Measurements from ENCODE around the gene WASHC4. TPM values are rescaled to one million over a fixed set of nuclear protein-coding genes. Genes with fewer than 3 reads are reported as not detected.

Gene WASHC4, protein sequence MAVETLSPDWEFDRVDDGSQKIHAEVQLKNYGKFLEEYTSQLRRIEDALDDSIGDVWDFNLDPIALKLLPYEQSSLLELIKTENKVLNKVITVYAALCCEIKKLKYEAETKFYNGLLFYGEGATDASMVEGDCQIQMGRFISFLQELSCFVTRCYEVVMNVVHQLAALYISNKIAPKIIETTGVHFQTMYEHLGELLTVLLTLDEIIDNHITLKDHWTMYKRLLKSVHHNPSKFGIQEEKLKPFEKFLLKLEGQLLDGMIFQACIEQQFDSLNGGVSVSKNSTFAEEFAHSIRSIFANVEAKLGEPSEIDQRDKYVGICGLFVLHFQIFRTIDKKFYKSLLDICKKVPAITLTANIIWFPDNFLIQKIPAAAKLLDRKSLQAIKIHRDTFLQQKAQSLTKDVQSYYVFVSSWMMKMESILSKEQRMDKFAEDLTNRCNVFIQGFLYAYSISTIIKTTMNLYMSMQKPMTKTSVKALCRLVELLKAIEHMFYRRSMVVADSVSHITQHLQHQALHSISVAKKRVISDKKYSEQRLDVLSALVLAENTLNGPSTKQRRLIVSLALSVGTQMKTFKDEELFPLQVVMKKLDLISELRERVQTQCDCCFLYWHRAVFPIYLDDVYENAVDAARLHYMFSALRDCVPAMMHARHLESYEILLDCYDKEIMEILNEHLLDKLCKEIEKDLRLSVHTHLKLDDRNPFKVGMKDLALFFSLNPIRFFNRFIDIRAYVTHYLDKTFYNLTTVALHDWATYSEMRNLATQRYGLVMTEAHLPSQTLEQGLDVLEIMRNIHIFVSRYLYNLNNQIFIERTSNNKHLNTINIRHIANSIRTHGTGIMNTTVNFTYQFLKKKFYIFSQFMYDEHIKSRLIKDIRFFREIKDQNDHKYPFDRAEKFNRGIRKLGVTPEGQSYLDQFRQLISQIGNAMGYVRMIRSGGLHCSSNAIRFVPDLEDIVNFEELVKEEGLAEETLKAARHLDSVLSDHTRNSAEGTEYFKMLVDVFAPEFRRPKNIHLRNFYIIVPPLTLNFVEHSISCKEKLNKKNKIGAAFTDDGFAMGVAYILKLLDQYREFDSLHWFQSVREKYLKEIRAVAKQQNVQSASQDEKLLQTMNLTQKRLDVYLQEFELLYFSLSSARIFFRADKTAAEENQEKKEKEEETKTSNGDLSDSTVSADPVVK
- total RNA-seq (63.6 TPM), polyA plus RNA-seq (ENCODE audit: insufficient read depth, low read depth, low replicate concordance) (10.7 TPM)
- long read RNA-seq, donor 1 = 0 reads
- long read RNA-seq, donor 2 = 0 reads
- long read RNA-seq, donor 3, partial matches to known transcripts = 6 of 8 reads
- long read RNA-seq, donor 3, other reads (novel, unspliced or antisense) = 0 of 8 reads
- long read RNA-seq, donor 4, partial matches to known transcripts = 6 of 16 reads
- long read RNA-seq, donor 4, other reads (novel, unspliced or antisense) = 8 of 16 reads
- long read RNA-seq, donor 5, full-length matches to known transcripts = 1 of 1 reads
- long read RNA-seq, donor 5, partial matches to known transcripts = 0 of 1 reads
- long read RNA-seq, donor 5, other reads (novel, unspliced or antisense) = 0 of 1 reads
- long read RNA-seq, donor 6, full-length matches to known transcripts = 2 of 2 reads
- long read RNA-seq, donor 6, partial matches to known transcripts = 0 of 2 reads
- long read RNA-seq, donor 6, other reads (novel, unspliced or antisense) = 0 of 2 reads
- long read RNA-seq, donor 7, full-length matches to known transcripts = 4 of 48 reads
- long read RNA-seq, donor 7, partial matches to known transcripts = 30 of 48 reads
- long read RNA-seq, donor 7, other reads (novel, unspliced or antisense) = 14 of 48 reads
- long read RNA-seq, donor 8, partial matches to known transcripts = 17 of 24 reads
- long read RNA-seq, donor 8, other reads (novel, unspliced or antisense) = 7 of 24 reads
- long read RNA-seq, donor 9, full-length matches to known transcripts = 1 of 1 reads
- long read RNA-seq, donor 9, partial matches to known transcripts = 0 of 1 reads
- long read RNA-seq, donor 9, other reads (novel, unspliced or antisense) = 0 of 1 reads
- long read RNA-seq, donor 10, partial matches to known transcripts = 0 of 1 reads
- long read RNA-seq, donor 10, other reads (novel, unspliced or antisense) = 0 of 1 reads

DNA sequence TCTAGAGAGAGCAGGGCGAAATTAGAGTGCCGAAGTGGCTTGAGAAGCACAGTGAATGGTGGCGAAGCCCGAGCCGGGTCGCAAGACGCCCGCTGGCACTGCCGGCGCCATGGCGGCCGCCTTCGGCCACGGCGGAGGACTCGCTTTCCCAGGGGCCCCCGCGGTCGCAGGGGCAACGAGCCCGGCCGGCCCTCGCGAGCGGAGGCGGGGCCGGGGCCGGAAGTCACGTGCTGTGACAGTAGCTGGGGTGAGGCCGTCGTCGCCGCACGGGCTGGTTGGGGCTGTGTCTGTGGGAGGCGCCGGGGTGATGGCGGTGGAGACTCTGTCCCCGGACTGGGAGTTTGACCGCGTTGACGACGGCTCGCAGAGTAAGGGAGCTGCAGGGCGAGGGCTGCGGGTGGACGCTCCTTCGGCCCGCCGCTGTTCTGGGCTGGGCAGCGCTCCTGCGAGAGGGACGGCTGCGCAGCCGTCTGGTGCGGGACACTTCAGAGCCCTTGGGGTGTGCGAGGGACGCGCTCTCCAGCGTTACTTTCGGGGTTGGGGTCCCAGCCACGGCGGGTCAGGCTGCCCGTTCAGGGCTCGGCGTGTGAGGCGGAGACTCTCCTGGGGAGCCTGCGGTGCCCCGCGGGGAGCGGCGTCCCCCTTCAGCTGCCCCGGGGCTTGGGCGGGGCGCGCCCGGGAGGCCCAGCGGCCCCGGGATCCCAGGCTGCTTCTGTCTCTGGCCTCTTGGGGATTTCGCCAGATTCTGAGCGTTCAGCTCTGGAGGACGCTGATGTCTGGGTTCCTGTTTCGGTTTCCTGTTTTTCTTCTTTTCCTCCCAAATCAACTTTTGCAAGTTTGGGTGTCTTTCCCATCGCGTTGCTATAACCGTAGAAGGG lies at the start of gene WASHC4:
Gene WASHC4, plus strand, starts transcription at position 238 of the 878 bp plus-strand sequence. Its CDS starts 70 bp downstream, at position 308.
- peak within 1 kb of the TSS; percentile 96 to 97 for H3K27ac ChIP-seq (ENCODE audit: low read depth in 2 of 2, low read length in 2 of 2)
- peak within 1 kb of the TSS; percentile 95 to 96 (median 95) for H3K9ac ChIP-seq (ENCODE audit: low read length in 3 of 3)
- H3K9me3 ChIP-seq (ENCODE audit: control insufficient read depth in 2 of 3, insufficient read depth in 1 of 3, low read length in 3 of 3) = no peaks in the 10 kb centered on the region
- H3K27me3 ChIP-seq (ENCODE audit: control insufficient read depth, insufficient read depth, low read length) = no peaks in the 10 kb centered on the region
- H3K4me3 ChIP-seq (ENCODE audit: low read length in 3 of 3) = peak within 1 kb of the TSS; percentile 95 to 97 (median 97)
- TF ChIP-seq, protein P1, sequence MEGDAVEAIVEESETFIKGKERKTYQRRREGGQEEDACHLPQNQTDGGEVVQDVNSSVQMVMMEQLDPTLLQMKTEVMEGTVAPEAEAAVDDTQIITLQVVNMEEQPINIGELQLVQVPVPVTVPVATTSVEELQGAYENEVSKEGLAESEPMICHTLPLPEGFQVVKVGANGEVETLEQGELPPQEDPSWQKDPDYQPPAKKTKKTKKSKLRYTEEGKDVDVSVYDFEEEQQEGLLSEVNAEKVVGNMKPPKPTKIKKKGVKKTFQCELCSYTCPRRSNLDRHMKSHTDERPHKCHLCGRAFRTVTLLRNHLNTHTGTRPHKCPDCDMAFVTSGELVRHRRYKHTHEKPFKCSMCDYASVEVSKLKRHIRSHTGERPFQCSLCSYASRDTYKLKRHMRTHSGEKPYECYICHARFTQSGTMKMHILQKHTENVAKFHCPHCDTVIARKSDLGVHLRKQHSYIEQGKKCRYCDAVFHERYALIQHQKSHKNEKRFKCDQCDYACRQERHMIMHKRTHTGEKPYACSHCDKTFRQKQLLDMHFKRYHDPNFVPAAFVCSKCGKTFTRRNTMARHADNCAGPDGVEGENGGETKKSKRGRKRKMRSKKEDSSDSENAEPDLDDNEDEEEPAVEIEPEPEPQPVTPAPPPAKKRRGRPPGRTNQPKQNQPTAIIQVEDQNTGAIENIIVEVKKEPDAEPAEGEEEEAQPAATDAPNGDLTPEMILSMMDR (IDR thresholded peaks at IDR 0.05; ENCODE audit: borderline replicate concordance, extremely low read depth, insufficient read depth) = no peak
- H3K4me1 ChIP-seq (ENCODE audit: control insufficient read depth in 2 of 3, insufficient read depth in 2 of 3, low read depth in 1 of 3, low read length in 3 of 3) = peaks cover 3 to 5% (median 4%) of the 10 kb centered on the region in 3 donors
- FAIRE-seq (no peak), DNase-seq (peak; percentile 95 to 99 (median 96))
- peaks cover 3 to 10% (median 7%) of the 10 kb centered on the region in 3 donors for H3K36me3 ChIP-seq (ENCODE audit: control insufficient read depth in 2 of 3, insufficient read depth in 3 of 3, low read length in 3 of 3)
- intact Hi-C loops (cut with DNase I) = no loop called here

DNA sequence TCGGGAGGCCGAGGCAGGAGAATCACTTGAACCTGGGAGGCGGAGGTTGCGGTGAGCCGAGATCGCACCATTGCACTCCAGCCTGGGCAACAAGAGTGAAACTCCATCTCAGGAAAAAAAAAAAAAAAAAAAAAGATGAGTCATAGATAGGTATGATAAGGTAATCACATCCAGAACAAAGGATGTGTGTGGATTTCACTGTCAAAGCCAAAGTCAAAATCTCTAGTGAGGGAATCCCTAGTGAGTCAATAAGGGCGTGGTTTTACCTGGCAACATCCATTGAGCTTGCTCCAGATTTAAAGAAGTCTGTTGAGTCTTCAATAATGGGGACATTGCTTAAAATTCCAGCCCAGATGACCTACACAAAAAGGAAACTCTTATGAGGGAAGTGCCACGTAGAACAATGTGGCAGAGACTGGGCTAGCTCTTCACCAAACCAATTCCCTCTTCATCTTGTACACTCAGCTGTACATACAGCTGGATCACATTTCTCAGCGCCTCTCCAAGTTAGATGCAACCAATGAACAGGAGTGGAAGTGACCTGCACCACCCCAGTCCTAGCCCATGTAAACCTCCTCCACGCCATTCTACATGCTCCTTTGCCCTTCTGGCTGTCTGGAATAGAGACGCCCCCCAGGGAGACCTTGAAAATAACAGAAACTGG lies 46.7 kb upstream of the WASHC4 start:
- no peaks in the 10 kb centered on the region for H3K36me3 ChIP-seq (ENCODE audit: control insufficient read depth in 2 of 3, insufficient read depth in 3 of 3, low read length in 3 of 3)
- no peak overlapping the region for H3K27ac ChIP-seq (ENCODE audit: low read depth in 2 of 2, low read length in 2 of 2)
- H3K4me3 ChIP-seq (ENCODE audit: low read length in 3 of 3) = no peak overlapping the region
- no peak for DNase-seq
- no peaks in the 10 kb centered on the region for H3K9me3 ChIP-seq (ENCODE audit: control insufficient read depth in 2 of 3, insufficient read depth in 1 of 3, low read length in 3 of 3)
- H3K9ac ChIP-seq (ENCODE audit: low read length in 3 of 3) = no peak overlapping the region
- TF ChIP-seq, protein P1 (IDR thresholded peaks at IDR 0.05; ENCODE audit: borderline replicate concordance, extremely low read depth, insufficient read depth) = no peak
- H3K4me1 ChIP-seq (ENCODE audit: control insufficient read depth in 2 of 3, insufficient read depth in 2 of 3, low read depth in 1 of 3, low read length in 3 of 3) = no peaks in the 10 kb centered on the region
- intact Hi-C loops (cut with DNase I) = no loop called here
- no peak for FAIRE-seq
- no peaks in the 10 kb centered on the region for H3K27me3 ChIP-seq (ENCODE audit: control insufficient read depth, insufficient read depth, low read length)

All from kidney (tissue), 22 donors.